GM06990 (cell line): ENCODE results near the gene GREB1.
A peak's percentile ranks its signal among the peaks of the same experiment; 100 is the strongest.

Experiments
- DNase-seq: peaks from one replicate; pipeline ENCODE4 v3.0.0-alpha.2; 2011; ENCODE audit not compliant: insufficient read length; ENCODE audit errors: extremely low read depth
- H3K27me3 ChIP-seq: replicated peaks from 2 replicates; pipeline ENCODE4 v1.6.0; 2011; ENCODE audit warnings: low read length; ENCODE audit not compliant: control insufficient read depth, insufficient read depth
- H3K36me3 ChIP-seq: 2 replicates; pipeline ENCODE4 v1.5.1; 2011; ENCODE audit warnings: low read length; ENCODE audit not compliant: control insufficient read depth, insufficient read depth
- H3K4me3 ChIP-seq: replicated peaks from 2 replicates; pipeline ENCODE4 v1.5.1; 2011; ENCODE audit warnings: low read depth, mild to moderate bottlenecking, control low read depth, low read length
- CTCF ChIP-seq: IDR thresholded peaks from 2 replicates; pipeline ENCODE4 v1.5.1; 2011; ENCODE audit warnings: low read length, control low read depth, mild to moderate bottlenecking, inconsistent platforms; ENCODE audit not compliant: insufficient read depth, poor library complexity, severe bottlenecking

Gene GREB1

GRCh38 chr2:11639503-11639902, 105.7 kb downstream of the GREB1 start:
- TF ChIP-seq CTCF, result no peak
- H3K27me3 ChIP-seq, result no peaks in the 10 kb centered on the region; the same call in 1 of the 2 replicates
- H3K36me3 ChIP-seq, result no peaks in the 10 kb centered on the region
- H3K4me3 ChIP-seq, result no peak overlapping the region
- no peak for DNase-seq

DNA sequence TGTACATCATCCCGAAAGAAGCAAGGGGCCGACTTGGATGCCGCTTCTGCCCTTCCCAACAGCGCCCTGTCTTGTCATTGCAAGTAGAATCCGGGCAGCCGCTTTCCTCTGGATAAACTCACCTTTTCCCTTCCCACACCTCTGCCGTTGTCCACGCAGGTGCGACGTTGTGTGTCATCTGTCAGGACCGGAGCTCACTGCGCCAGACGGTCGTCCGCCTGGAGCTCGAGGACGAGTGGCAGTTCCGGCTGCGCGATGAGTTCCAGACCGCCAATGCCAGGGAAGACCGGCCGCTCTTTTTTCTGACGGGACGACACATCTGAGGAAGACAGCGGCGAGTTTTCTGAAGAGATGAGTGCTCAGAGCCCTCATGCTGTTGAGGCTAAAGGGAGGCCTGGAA, 106.3 kb downstream of the GREB1 start:
- DNase-seq, result no peak
- Histone ChIP-seq H3K36me3 (no peaks in the 10 kb centered on the region), H3K27me3 (no peaks in the 10 kb centered on the region; the same call in 1 of the 2 replicates), H3K4me3 (no peak overlapping the region)
- TF ChIP-seq CTCF, result no peak

DNA sequence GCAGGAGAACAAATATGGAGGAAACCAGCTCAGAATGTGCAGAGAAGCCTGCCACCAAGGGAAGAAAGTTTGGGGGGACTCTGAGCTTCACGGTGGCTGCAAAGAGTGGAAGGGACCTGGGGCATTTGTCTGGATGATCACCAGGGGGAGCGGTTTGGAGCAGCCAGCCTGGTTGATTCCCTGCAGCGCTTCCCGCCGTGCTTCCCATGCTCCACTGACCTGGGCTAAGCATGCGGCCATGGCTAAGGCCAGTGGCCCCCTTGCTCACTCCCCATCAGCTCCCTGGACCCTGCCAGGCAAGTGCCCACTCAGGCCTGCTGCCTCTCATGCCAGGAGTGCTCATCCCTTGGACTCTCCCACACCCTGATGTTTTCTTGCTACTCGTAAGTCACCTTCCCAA, 109.1 kb downstream of the GREB1 start:
- H3K4me3 ChIP-seq, result no peak overlapping the region
- H3K36me3 ChIP-seq, result no peaks in the 10 kb centered on the region
- peak; percentile 11 for TF ChIP-seq CTCF
- no peaks in the 10 kb centered on the region; the same call in 1 of the 2 replicates for H3K27me3 ChIP-seq
- DNase-seq, result no peak

DNA sequence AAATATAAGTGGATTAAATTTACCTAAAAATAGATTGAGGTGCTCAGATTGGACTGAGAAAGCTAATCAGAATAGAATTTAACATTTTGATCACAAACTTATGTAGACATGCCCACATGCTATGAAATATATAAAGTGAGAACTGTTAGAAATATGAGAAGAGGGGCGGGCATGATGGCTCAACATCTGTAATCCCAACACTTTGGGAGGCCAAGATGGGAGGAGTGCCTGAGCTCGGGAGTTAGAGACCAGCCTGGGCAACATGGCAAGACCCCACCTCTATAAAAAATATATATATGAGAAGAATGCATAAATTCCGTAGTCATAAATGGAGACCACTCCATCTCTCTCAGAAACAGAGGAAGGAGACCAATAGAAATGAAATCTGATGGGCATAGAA, 110.4 kb downstream of the GREB1 start:
- H3K27me3 ChIP-seq, result no peaks in the 10 kb centered on the region; the same call in 1 of the 2 replicates
- DNase-seq, result no peak
- no peak for TF ChIP-seq CTCF
- no peaks in the 10 kb centered on the region for H3K36me3 ChIP-seq
- no peak overlapping the region for H3K4me3 ChIP-seq

- DNase-seq, result no peak
- H3K4me3 ChIP-seq, result no peak overlapping the region
- no peak for TF ChIP-seq CTCF
- H3K27me3 ChIP-seq, result no peaks in the 10 kb centered on the region; the same call in 1 of the 2 replicates
- no peaks in the 10 kb centered on the region for H3K36me3 ChIP-seq
These were observed 112.7 kb downstream of the GREB1 start for GRCh38 chr2:11646530-11646929.
